DND-41 (cell line): ENCODE data around the gene RBM19.

Source experiments
- EZH2 ChIP-seq: IDR thresholded peaks from 3 replicates; pipeline ENCODE4 v1.6.1; 2012; ENCODE audit warnings: borderline replicate concordance, low read depth, mild to moderate bottlenecking, moderate library complexity, low read length, inconsistent platforms; ENCODE audit not compliant: severe bottlenecking
- TF ChIP-seq, protein P1 (sequence below): IDR thresholded peaks from 2 replicates; pipeline ENCODE4 v1.5.1; 2012; ENCODE audit warnings: borderline replicate concordance, low read length, moderate library complexity, mild to moderate bottlenecking; ENCODE audit not compliant: poor library complexity, severe bottlenecking; ENCODE audit errors: extremely low read depth

- TF ChIP-seq EZH2, result no peak
- TF ChIP-seq, protein P1, sequence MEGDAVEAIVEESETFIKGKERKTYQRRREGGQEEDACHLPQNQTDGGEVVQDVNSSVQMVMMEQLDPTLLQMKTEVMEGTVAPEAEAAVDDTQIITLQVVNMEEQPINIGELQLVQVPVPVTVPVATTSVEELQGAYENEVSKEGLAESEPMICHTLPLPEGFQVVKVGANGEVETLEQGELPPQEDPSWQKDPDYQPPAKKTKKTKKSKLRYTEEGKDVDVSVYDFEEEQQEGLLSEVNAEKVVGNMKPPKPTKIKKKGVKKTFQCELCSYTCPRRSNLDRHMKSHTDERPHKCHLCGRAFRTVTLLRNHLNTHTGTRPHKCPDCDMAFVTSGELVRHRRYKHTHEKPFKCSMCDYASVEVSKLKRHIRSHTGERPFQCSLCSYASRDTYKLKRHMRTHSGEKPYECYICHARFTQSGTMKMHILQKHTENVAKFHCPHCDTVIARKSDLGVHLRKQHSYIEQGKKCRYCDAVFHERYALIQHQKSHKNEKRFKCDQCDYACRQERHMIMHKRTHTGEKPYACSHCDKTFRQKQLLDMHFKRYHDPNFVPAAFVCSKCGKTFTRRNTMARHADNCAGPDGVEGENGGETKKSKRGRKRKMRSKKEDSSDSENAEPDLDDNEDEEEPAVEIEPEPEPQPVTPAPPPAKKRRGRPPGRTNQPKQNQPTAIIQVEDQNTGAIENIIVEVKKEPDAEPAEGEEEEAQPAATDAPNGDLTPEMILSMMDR, result no peak
Observed at GRCh38 chr12:113941208-113941486, 25.0 kb downstream of the RBM19 start.
